ENCODE data around the gene PQBP1.

- no peak for TF ChIP-seq CTCF (IDR thresholded peaks at IDR 0.05)
- no peak for TF ChIP-seq POLR2A (IDR thresholded peaks at IDR 0.05)
Measured at GRCh38 chrX:48883729-48884128, 14.0 kb upstream of the PQBP1 start.
